NCI-H2171 (cell line): ENCODE results near the gene FITM1.

Experiments used
- DNase-seq: peaks from one replicate; lab custom pipeline; 2025; lab: John Stamatoyannopoulos, UW

Gene FITM1

GRCh38 chr14:24130380-24130716 is at the start of gene FITM1:
Gene FITM1 (plus strand): TSS chr14:24130659. CDS start chr14:24131564, 905 bp downstream.
- no peak for DNase-seq

GRCh38 chr14:24080888-24081738 is 49.3 kb upstream of the FITM1 start:
- peak; percentile 79 for DNase-seq

DNA sequence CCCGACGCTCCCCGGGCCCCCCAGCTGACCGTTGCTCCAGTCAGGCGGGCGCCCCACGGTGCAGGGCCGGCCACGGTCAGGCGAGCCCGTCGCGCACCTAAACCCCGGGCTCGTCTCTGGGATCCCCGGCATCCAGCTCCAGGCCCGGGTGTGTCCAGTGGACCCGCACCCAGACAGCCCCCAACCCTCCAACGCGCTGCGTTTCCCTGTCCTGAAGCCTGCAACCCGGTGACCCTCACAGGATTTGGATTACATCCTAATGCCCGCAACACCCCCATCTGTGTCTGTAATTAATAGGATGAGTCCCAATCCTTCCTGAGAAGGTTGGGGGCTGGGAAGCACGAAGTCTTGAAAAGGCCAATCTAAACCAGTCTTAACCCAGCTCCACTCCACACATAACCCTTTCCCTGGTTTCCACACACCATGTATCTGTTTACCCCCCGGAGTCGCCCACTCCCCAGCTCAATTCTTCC is 48.7 kb upstream of the FITM1 start:
- no peak for DNase-seq

GRCh38 chr14:24082411-24083080 is 47.9 kb upstream of the FITM1 start:
- DNase-seq = no peak

GRCh38 chr14:24083462-24083861 is 47.0 kb upstream of the FITM1 start:
- no peak for DNase-seq

GRCh38 chr14:24084440-24084839 is 46.0 kb upstream of the FITM1 start:
- no peak for DNase-seq

DNA sequence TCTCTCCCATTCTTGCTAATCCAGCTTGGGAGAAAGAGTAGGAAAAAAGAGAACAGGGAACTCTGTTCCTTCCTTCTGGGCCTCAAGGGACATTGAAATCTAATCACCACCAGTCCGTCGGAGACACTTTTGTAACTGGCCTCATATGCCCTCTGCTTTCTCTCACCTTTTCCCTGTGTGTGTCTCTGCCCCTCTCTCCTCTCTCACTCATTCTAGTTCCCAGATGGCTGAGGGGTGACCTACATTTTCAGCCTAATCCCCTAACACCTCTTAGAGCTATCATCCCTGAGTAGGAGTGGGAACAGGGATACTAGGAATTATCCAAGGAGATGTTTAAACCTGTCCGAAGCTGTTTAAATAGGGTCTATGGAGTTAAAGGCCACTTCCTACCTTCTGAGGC is 45.2 kb upstream of the FITM1 start:
- DNase-seq = no peak

DNA sequence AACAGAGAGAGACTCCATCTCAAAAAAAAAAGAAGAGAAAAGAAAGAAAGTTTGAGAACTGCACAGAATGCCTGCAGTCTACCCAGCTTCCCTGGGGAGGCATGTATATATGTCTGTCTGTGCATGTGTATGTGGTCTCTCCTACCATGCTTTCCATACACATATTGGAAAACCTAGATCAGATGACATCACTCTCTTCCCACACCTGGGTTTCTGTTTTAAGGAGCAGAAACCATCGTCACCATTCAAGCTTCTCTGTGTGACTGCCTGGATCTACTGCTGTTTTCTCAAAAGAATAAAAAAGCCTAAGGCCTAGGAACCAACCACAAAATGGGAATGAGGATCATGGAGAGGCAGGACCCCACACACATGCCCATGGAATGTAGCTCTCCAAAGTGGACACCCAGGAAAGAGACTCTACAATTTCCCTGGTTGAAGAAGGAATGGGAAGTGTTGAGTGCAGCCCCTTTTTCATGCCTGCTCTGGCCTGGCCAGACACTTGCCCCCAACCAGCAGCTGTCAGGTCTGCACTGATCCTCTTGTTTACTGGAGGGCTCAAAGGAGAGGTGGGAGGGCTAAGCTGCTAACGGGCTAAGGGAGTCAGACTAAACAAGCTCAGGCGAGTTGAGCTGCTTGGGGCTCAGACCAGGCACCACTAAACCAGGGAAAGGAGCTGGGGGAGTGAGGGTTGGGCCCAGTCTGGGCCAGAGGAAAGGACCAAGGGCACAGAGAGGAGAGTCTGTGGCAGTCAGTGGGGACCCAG is 44.1 kb upstream of the FITM1 start:
- no peak for DNase-seq

DNA sequence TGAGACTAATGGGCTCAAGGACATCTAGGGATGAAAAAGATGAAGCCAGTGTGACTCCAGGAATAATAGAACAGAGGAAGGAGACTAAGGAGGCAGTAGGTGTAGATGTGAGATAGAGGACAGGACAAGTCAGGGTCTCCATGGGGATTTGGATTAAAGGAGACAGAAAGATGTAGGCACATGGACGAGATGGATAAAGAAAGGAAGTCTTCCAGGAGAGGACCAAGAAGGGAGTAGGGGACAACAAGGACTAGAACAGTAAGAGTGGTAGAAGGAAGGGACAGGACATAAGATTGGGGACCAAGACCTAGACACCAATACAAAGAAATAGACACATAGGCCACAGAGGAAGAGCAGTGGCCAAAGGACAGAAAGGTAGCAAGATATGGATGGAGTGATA is 43.5 kb upstream of the FITM1 start:
- DNase-seq = no peak

DNA sequence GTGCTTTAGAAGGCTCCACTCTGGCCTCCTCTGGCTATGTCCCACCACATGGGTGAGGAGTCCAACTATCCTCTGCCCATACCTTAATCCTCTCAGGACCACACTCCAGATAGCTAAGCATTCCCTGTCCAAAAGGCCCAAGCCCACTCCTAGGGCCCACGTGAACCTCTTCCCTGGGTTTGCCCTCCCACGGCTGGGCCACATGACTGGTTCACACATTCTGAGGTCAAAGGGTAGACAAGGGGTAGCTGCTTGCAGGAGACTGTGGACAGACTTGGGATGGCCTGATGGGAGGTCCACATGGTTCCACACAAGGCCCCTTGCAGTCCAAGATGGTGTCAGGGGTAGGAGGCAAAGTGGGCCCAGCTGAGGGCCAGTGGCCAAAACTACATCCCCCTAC is 42.4 kb upstream of the FITM1 start:
- DNase-seq = no peak

- no peak for DNase-seq
Measured at GRCh38 chr14:24089890-24090289, 40.6 kb upstream of the FITM1 start.

GRCh38 chr14:24092110-24092504 is 38.4 kb upstream of the FITM1 start:
- no peak for DNase-seq

DNA sequence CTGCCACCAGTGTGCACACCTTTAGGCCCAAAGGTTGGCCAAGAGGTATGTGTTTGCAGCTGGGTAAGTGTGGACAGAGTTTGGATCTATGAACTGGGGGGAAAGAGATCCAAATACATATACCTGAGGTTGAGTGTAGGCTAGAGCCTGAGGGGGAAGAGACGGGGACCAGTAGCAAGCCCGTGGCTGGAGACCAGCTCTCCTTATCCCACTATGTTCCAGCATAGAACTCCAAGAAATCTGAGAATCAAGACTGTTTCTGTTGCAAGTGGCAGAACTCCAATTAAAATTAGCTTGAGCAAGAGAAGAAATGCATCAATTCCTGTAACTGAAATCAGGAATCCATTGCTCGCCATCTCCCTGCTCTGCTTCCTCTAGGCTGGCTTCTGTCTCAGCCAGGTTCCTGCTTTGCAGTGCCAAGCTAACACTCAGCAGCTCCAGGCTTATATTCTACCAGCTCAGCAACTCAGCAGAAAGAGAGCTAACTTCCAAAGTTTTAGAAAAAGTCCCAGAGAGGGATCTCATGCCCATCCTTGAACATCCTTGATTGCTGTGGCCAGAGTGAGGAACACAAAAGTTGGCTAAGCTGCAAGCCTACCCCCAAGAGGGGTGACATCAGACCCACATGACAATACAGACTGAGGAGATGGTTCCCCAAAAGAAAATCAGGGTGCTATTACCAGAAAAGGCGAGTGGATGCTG is 37.8 kb upstream of the FITM1 start:
- no peak for DNase-seq

GRCh38 chr14:24093207-24093900 is 37.1 kb upstream of the FITM1 start:
- no peak for DNase-seq

DNA sequence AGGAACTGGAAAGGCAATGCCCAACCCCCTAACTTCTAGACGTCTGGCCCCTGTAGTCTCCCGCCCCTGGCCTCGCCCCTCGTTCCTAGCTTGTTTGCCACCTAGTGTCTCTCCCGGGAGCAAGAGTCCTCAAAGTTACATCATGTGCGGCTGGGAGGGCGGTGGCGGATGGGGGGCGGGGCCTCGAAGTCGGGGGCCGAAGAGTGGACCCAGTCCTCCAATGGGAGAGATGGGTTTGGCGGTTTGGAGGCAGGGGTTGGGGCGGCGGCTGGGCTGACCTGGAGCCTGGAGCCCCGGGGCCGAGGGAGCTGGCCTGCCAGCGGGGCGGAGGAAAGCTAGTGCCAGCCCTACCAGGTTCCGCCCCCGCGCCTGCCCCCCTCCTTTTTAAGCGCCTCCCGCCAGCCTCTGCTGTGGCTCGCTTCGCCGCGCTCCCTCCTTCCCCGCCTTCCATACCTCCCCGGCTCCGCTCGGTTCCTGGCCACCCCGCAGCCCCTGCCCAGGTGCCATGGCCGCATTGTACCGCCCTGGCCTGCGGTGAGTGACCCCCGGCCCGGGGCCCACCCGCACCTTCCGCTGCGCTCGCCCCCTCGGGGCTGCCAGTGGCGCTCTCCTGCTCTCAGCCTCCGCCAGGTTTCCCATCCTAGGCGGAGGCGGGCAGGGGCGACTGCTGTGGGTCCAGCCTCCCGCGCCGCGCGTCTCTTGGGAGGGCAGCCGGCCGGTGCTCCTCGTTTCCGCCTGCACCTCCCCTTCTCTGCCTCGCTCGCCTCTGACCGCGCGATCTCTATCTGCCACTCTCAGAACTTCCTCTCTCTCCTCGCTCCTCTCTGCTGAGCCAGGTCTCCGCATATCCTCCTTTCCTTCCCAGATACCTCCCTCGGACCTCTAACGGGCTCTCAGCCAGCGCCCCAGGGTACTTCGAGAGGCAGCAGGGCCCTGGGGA is 36.3 kb upstream of the FITM1 start, which contains the start of gene PCK2:
Gene PCK2, plus strand, starts transcription at position 411 of the 940 bp plus-strand sequence. Its CDS starts 95 bp downstream, at position 506.
- peak; percentile 93 for DNase-seq

DNA sequence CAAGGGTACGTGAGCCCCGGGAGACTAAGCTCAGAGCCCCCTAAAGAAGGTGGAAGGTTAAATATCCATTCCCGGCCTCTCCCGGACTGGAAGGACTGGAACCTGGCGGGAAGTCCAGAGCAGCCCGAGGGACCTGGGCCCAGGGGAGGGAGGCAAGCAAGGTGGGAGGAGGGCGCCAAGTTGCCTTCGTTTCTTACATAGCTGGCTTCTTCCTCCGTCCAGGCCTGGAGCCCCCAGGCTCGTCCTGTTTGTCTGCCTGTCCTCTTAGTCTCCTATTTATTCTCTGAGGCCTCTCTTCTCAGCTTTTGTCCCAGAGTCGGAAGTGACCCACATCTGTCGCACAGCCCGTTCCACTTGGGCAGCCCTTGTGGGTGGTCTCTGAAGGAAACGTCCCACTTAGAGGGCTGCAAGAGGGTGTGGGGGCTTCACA is 35.6 kb upstream of the FITM1 start:
- DNase-seq = no peak

GRCh38 chr14:24095271-24096068 is 35.0 kb upstream of the FITM1 start:
- DNase-seq = no peak

- DNase-seq = no peak
Measured at GRCh38 chr14:24096545-24097181, 33.8 kb upstream of the FITM1 start.
